IPS DF 4.7 (cell line): Measurements from ENCODE around the gene CREB3L2.
A peak's percentile ranks its signal among the peaks of the same experiment; 100 is the strongest.
"Not testable (repeated sequence)": the region's sequence is repeated elsewhere in the genome, so short reads cannot be mapped to it uniquely, and the experiment has no call there.

Experiments
- DNase-seq: peaks from one replicate; pipeline ENCODE4 v3.0.0-alpha.2; 2013; ENCODE audit warnings: low spot score; ENCODE audit errors: extremely low read depth

The CREB3L2 gene

GRCh38 chr7:138014201-138014600 lies 12.3 kb upstream of the CREB3L2 start:
- DNase-seq = not testable (repeated sequence)

- no peak for DNase-seq
These were observed 7.4 kb upstream of the CREB3L2 start for GRCh38 chr7:138009350-138009653.

- DNase-seq = no peak
These were observed 6.9 kb upstream of the CREB3L2 start for GRCh38 chr7:138008588-138009349.

GRCh38 chr7:138008019-138008587 lies 6.2 kb upstream of the CREB3L2 start:
- DNase-seq = no peak

GRCh38 chr7:138006106-138006505 lies 4.2 kb upstream of the CREB3L2 start:
- no peak for DNase-seq

- DNase-seq = no peak
These were observed 3.0 kb upstream of the CREB3L2 start for GRCh38 chr7:138004936-138005335.

GRCh38 chr7:138004046-138004445 lies 2.2 kb upstream of the CREB3L2 start:
- DNase-seq = no peak

GRCh38 chr7:138002828-138003189 lies 923 bp upstream of the CREB3L2 start:
- no peak for DNase-seq

GRCh38 chr7:138002096-138002827 lies 376 bp upstream of the CREB3L2 start:
- peak; percentile 96 for DNase-seq

GRCh38 chr7:138000081-138000701 lies 1.7 kb downstream of the CREB3L2 start:
- DNase-seq = no peak

GRCh38 chr7:137999496-138000080 lies 2.3 kb downstream of the CREB3L2 start:
- DNase-seq = no peak

- no peak for DNase-seq
These were observed 3.6 kb downstream of the CREB3L2 start for GRCh38 chr7:137998250-137998649.

- DNase-seq = no peak
These were observed 5.0 kb downstream of the CREB3L2 start for GRCh38 chr7:137996871-137997270.

GRCh38 chr7:137996386-137996851 lies 5.5 kb downstream of the CREB3L2 start:
- DNase-seq = no peak

- DNase-seq = no peak
These were observed 7.7 kb downstream of the CREB3L2 start for GRCh38 chr7:137994216-137994615.

GRCh38 chr7:137993395-137993743 lies 8.5 kb downstream of the CREB3L2 start:
- DNase-seq = no peak

- DNase-seq = no peak
These were observed 9.1 kb downstream of the CREB3L2 start for GRCh38 chr7:137992550-137993394.

- no peak for DNase-seq
These were observed 9.8 kb downstream of the CREB3L2 start for GRCh38 chr7:137992104-137992549.

- DNase-seq = no peak
These were observed 11.5 kb downstream of the CREB3L2 start for GRCh38 chr7:137990251-137990941.

GRCh38 chr7:137989590-137989989 lies 12.3 kb downstream of the CREB3L2 start:
- no peak for DNase-seq
